NCI-H748 (cell line): Measurements from ENCODE around the gene MAPK12.

ENCODE experiments used
- DNase-seq: peaks from one replicate; lab custom pipeline; 2025; ENCODE audit not compliant: unreplicated experiment; lab: John Stamatoyannopoulos, UW

MAPK12 gene

DNA sequence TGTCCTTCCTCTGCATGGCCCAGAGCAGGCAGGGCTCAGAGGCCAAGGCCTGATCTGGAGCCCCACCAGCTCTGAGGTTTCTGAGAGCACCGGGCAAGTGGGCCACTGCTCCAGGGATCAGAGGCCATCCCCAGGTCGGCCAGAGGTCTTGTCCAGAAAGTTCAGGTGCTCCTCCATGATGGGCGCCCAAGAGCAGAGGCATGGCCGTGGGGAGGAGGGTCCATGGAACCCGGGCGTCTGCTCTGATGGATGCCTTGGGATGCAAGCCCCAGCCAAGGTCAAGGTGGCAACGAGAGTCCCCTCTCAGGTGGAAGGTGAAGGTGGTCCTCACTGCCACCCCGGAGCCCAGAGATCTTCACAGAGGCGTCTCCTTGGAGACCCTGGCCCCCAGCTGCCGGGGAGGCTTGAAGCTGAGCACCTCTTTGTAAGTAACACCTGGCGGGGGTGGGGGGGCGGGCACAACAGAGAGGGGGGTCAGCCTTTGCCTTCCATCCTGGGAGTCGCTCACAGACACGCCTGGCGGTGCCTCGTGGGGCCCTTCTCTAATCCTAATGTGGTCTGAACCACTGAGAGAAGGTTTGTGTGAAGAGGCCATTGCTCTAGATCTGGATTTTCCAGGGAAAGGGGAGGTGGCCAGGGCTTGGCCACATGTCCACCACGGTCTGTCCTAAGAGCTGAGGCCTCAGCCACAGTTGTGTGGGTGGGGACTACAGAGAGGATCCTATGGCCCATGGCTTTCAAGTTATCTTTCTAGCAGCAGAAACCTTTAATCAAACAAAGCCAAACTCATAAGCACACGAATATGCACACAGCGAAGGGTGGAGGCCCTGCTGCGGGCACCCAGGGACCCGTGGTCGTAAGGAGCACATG lies 8.2 kb downstream of the MAPK12 start:
- no peak for DNase-seq

DNA sequence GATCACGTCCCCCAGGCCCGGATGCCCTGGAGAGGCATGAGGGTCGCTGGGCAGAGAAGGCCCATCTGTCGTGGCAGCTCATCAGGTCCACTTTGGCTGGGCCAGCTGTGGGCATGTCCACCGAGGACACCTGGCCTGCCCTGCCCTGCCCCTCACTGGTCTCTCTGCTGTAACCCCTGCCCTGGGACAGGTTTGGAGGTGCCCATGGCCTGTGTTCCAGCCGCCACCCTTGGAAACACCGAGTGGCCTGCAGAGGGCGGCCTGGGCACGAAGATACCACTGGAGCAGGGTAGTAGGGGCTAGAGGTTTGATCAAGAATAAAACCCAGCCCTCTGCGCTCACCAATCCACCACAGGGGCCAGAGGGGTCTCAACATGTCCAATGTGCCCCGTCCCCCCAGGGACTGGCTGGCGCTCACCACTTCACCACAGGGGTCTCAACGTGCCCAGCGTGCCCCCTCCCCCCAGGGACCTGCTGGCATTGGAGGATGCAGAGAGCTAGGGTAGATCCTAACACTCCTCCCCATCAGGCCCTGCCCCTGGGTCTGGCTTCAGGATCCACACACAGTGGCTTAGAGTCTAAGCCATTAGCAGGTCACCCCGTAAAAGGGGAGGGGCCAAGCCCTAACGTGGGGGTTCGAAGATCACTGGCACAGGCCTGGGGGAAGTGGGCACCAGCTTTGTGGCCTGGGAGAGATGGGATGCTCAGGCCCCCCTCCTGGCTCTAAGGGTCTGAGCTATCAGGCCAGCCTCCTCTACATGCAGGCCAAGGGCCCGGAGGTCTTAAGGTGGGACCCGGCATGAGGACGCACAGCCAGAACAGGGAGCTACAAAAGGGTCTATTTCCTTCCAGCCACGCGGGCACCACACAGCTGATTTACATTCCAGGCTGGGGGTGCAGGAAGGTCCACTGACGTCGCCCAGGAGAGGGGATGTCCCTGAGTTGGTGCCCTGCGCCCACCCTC lies 9.1 kb downstream of the MAPK12 start:
- peak; percentile 64 for DNase-seq

DNA sequence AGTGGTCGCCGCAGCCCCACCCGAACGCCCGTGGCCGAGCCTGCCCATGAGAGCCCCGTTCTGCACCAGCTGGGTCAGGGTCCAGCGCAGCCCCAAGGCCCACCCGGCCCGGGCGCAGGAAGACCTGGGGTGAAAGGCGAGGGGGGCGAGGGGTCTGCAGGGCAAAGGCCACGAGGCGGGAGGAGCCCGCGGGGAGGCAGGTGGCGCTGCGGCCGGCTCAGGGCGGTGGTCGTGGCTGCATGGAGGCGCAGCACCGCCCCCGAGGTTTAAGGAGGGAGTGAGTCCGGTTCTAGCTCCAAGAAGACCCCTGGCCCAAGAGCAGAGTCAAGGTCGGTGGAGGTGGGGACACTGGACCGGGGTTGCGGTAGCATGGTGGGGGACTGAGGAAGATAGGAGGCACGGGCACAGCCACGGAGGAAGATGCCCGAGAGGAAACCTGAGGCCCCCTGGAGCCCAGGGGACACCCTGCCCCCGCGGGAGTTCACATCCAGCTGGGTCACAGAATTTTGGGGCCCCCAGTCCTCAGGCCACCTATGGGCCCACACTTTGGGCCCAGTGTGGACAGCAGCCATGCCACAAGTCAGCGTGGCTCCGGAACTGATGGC lies 9.9 kb downstream of the MAPK12 start:
- DNase-seq = no peak

DNA sequence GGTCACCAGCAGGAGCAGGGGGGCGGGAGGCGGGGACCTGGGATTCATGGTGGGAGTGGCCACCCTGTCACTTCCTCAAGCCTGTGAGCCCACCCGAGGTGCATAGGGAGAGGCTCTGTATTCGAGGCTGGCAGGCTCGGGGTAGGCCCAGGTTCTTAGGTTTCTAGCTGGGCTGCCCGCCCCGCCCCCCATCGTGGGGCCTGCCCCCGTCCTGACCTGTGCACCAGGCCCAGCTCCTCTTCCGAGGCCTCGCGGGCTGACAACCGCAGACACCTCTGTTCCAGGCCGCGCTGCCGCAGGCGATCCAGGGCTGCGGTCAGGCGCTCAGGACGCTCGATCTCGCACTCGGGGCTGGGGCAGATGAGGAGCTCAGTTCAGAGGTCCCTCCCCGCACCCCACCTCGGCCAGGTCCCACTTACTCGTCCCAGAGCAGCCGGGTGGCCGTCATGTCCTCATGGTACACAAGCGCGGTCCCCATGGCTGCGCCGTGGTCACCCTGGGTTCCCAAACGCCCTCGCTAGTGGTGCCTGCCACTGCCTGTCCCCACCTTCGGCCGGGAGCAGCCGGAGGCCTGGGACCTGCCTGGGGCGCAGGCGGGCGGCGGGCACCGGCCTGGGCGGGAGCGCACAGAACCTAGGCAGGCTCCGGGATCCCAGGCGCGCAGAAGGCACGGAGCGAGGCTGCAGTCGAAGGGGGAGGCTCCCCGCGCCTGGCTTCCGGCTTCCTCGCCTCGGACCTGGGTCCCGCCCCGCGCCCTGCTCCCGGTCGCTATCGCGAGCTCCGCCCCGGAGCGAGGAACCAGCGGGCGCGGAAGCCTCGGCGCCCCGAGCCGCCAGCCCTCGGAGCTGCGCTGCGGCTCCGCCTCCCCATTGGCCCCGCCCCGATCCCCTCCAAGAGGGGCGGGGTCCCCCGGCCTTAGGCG lies 10.7 kb downstream of the MAPK12 start, which contains the start of gene HDAC10:
Gene HDAC10 (minus strand): TSS at position 711 of the 922 bp plus-strand sequence. CDS start 233 bp downstream, at position 478.
- peak; percentile 88 for DNase-seq

DNA sequence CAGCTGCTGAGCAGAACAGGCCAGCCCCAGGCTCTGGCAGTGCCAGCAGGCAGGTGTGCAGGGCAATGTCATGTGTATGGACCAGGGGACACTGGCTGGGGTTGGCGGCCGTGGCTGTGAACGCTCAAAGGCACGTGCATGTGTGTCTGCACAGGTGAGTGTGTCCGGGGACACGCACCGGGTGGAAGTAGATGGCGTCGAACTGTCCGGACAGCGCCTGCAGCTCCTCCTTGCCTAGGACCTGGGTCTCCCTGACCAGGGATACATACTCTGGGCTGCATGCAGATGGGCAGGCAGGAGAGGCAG lies 11.3 kb downstream of the MAPK12 start:
- no peak for DNase-seq

DNA sequence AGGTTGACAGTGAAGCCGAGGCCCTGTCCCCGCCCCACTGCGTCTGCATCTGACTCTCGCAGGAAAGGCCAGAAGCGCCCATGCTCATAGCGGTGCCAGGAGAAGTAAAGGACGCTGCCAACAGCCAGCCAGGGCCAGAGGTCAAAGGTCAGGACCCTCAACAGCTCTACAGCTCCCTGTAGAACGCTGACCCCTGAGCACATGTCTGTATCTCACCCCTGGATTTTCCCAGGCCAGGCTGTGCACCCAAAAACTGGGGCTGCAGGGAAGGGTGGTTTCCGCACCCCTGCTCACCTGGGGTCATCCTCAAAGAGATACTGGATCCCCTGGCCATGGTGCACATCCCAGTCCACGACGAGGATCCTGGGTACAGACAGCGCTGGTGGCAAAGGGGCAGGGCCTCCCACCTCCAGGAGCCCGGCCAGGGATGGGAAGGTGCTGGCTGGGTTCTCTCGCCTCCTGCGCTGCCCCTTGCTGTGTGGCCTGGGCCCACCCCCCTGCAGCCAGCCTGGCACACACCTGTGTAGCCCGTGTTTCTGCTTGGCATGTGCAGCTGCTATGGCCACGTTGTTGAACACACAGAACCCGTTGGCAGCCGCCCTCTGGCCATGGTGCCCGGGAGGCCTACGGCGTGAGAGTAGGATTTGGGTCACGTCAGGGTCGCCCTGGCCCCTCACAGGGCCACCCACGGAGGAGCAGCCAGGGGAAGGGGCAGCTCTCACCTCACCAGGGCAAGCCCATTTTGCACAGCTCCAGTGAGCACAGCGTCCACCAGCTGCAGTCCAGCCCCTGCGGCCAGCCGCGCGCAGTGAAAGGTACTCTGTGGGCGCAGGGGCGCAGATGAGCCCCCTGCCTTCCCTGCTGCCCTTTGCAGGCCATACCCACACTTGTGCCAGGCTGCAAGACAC lies 11.9 kb downstream of the MAPK12 start:
- DNase-seq = no peak

DNA sequence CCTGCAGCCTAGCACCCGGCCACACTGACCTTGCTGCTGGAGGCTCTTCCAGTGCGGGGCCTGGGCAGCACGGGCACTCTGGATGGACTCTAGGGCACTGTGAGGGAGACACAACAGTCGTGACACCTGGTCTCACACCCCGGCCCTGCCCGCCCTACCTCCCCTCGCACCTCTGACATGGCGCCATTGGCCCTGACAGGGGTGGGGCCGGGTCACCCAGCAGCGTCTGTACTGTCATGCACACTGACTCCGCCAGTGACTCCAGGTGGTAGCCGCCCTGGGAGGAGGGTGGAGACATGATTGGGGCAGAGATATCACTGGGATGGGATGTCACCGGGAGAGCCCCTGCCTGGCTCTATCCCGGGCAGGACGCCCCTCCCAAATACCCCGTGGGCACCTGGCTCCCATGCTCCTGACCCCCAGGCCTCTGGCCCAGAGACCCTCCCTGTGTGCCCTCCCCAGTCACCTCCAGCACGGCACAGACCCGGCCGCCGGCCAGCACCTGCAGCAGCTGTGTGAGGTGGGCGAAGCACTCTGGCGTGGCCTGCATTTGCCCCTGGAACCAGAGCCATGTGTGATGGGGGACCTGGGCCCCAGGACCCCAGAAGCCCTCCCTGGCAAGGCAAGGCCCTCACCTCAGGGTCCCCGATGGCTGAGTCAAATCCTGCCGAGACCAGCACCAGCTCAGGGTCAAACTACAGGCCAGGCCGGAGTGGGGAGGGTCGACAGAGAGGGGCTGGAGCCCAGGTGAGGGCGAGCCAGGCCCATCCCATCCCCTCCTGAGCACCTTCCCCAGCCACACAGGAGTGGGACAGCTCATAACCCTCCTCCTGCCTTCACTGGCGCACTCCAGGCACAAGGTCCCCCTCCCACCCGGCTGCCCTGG lies 13.0 kb downstream of the MAPK12 start:
- no peak for DNase-seq

DNA sequence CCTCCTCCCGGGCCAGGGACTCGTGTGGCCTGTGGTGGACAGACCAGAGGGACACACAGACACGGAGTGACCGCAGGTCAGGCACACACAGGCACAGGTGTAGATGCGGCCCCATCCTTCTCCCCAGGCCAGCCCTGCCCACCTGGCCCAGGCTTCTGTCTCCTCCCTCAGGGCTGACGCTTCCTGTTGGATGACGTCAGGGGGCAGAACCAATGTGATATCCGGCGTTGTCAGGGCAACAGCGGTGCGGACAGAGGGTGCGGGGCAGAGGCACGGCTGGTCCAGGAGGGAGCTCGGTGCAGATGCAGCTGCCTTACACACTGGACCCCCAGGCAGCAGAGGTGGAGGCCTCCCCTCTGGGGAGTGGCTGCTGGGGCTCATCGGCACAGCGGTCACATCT lies 13.7 kb downstream of the MAPK12 start:
- DNase-seq = peak; percentile 95

DNA sequence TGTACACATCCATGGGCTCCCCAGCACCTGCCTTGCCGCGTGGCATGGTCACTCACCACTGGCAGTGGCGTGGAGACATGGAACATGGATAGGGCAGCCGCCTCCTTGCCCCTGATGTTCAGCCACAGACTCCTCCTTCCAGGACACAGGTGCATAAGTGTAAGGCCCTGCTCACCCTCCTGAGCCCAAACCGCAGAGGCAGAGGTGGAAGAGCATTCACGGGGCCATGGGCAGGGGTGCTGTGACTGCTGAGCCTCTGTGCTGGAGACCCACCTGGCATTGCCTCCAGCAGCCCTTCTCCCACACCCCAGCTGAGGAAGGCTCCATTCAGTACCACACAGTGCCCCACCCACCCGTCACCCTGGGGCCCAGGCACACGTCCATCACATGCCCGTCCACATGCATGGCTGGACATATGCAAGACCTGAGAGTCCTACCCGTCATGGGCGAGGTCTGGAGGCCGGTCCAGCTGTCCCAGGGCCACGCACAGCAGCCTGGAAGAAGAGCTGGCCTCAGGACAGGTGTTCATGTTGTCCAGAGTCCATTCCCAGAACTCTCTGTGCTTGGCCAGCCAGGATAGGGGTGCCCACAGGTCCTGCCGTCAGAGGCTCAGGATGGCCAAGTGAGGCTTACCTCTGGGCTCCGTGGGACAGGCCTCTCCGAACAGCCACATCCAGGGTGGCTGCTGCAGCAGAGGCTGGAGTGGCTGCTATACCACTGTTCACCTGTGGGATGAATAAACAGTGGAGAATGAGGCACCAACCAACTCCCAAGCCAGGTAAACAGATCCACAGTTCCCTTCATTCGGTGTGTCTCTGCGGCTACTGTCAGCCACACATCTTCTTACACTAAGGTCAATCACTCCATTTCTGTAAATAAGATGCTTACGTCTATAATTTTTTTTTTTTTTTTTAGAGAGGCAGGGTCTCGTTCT lies 15.0 kb downstream of the MAPK12 start:
- DNase-seq = no peak

DNA sequence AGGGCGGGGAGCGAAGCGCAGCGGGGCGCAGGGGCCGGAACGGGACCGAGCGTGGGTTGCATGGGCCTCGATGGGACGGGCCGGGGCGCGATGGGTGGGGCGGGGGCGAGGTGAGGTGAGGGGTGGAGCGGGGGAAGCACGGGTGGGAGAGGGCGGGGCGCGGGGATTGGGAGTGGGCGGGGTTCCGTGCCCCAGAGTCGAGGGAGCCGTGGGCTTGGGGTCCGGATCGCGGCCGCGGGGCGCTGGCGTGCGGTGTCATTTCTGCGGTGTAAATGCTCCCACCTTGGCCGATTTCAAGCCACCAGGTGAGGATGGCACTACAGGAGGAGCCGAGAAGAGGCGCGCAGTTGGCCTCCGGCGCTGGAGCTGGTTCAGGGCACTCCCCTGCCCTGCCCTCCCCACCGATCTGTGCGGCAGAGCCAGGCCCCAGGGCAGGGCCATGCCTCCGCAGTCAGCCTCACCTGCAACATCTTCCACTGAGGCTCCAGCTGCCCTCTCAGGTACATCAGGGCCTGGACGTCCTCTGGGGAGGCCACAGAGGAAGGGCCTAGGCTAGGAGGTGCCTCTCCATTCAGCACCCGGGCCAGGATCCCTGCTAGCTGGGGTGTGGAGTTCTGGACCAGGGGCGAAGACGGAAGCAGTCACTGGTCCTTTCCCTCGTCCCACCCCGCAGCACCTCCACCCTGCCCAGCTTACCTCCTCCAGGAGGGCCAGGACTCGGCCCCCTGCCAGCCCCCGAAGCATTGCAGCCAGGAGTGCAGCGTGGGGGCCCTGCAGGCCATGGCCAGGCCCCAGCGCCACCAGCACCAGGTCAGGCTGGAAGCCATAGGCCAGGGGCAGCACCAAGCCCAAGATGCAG lies 16.0 kb downstream of the MAPK12 start:
- peak; percentile 61 for DNase-seq

DNA sequence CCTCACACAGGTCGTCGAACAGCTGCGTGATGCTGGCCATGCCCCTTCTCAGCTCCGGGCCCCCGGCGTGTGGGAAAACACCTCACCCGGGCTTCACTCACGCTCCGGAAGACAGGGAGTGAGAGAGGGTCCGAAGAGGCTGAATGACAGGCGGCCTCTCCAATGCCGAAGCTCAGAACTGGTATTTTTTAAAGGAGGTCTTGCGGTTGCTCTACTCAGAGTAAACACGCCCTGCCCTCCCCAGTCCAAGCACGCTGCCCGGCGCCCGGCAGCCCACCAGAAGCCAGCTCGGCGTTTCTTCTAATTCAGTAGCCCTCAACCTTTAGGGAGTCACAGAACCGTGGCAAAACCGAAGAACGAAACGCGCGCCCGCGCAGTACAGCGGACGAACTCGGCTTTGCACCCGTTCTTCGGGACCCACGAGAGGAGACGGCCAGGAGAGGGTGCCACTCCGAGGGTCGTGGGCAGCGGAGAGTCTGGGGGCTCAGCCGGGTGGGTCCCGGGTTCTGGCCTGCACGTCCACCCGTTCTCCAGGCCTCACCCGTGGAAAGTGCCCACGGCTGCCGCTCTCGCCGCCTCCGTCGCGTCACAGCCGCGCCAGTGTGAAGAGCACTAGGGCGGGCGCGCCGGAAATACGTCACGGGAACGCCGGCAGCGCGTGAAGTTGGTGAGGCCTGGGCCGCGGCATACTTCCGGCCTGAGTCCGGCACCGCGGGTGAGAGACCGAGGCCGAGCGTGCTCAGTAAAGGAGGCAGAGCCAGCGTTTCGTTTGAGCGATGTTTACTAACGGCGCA lies 16.9 kb downstream of the MAPK12 start, which contains the start of gene TUBGCP6:
Gene TUBGCP6 (minus strand): TSS at position 604 of the 794 bp plus-strand sequence. CDS start 564 bp downstream, at position 40.
- DNase-seq = peak; percentile 96

DNA sequence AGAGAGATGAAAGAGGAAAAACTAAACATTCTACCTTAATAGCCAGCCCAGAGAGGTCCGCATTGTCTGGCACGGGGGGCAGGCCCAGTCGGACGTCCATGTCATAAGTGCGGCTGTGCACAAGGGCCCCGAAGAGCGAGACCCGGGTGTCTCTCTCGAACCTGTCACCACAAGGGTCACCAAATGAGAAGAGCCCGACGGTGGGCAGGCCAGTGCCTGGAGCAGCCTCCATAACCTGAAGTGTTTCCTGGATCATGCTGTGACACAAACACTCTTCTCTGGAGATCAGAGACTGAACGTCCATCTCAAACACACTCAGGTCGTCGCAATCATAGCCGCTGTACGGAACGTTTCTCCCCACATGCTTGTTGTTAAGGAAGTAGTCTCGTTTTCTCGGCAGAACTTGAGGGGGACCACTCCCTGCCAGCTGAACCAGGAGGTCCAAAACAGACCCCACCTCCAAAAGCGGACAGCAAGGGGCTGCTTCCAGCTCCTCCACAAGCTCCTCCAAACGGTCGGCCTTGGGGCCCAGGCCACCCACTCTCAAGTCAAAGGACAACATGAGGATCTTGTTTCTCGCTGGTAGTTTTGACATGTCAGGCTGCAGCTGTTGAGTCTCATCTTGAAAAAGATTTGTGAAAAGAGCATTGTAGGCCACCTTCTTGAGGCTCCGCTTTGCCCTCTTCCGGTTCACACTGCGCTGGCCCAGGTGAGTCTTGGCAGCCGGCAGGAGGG lies 17.6 kb downstream of the MAPK12 start:
- peak; percentile 33 for DNase-seq

DNA sequence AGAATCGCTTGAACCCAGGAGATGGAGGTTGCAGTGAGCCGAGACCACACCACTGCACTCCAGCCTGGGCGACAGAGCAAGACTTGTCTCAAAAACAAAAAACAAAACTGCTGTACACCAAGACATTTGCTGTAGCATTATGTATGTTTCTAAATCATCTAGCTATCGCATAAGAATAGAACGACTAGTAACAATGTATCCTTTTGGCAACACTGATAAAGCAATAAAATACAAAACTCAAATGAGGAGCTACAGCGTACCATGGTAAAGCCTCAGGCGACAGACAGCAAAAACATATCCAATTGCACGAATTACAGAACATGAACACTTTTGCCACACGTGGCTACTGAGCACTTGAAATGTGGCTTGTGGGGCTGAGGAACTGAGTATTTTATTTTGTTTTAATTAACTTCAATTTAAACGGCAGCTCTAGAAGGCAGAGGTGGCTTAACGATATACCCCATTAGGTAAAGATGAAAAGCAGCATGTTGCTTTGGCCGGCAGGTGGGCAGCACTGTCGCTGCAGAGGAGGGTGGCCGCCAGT lies 19.0 kb downstream of the MAPK12 start:
- no peak for DNase-seq

DNA sequence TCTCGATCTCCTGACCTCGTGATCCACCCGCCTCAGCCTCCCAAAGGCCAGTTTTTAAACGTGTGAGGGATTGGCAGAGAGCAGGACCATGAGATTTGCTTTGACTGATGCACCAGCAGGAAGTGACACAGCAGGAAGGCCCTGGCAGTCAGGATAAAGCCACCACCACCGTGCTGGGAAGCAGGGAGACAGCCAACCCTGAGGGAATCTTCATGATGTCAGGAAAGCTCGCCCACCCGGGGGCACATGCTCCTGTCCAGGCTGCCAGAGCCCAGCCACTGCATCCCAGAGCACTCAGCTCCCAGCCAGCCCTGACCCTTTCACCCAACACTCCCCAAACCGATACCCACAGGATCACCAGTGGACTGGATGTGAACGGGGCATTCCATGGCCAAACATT lies 22.7 kb downstream of the MAPK12 start:
- DNase-seq = no peak
